GM23338 (cell line): ENCODE data around the gene CACNA2D3. TPM values are rescaled to one million over a fixed set of nuclear protein-coding genes. Genes with fewer than 3 reads are reported as not detected.

Source experiments
- ATAC-seq: fragments of 200-7000 bp; cut with Tn5 transposase; 3 replicates; pipeline ENCODE4 v1.9.1; 2020
- DNase-seq: peaks from one replicate; pipeline ENCODE4 v3.0.0-alpha.2; 2015; ENCODE audit warnings: low spot score
- H2AFZ ChIP-seq: fragments of 200-600 bp; sonication (generic); 2 replicates; pipeline ENCODE4 v1.8.0; 2016; ENCODE audit warnings: antibody characterized with exemption, mild to moderate bottlenecking, moderate library complexity
- H3F3A ChIP-seq: fragments of 200-600 bp; sonication (generic); replicated peaks from 2 replicates; pipeline ENCODE4 v1.8.0; 2017; ENCODE audit warnings: antibody characterized with exemption, mixed run types, low read depth
- H3K27ac ChIP-seq: fragments of 200-600 bp; sonication (generic); 2 replicates; pipeline ENCODE4 v1.6.1; 2016; ENCODE audit warnings: low read depth
- H3K27me3 ChIP-seq: fragments of 200-600 bp; sonication (generic); 2 replicates; pipeline ENCODE4 v1.8.0; 2016; ENCODE audit warnings: mild to moderate bottlenecking, mixed run types, moderate library complexity; ENCODE audit not compliant: insufficient read depth
- H3K36me3 ChIP-seq: fragments of 200-600 bp; sonication (generic); 2 replicates; pipeline ENCODE4 v1.8.0; 2016; ENCODE audit warnings: mild to moderate bottlenecking; ENCODE audit not compliant: insufficient read depth
- H3K4me1 ChIP-seq: fragments of 200-600 bp; sonication (generic); 2 replicates; pipeline ENCODE4 v1.8.0; 2016; ENCODE audit warnings: mild to moderate bottlenecking, moderate library complexity; ENCODE audit not compliant: insufficient read depth
- H3K4me2 ChIP-seq: fragments of 200-600 bp; sonication (generic); 2 replicates; pipeline ENCODE4 v1.7.1; 2017; ENCODE audit warnings: mixed run types
- H3K4me3 ChIP-seq: fragments of 200-600 bp; sonication (generic); 2 replicates; pipeline ENCODE4 v1.6.1; 2016; ENCODE audit warnings: mixed run types
- H3K79me2 ChIP-seq: fragments of 200-600 bp; sonication (generic); replicated peaks from 2 replicates; pipeline ENCODE4 v1.8.0; 2017; ENCODE audit warnings: mild to moderate bottlenecking; ENCODE audit not compliant: insufficient read depth
- H3K9me2 ChIP-seq: fragments of 200-600 bp; sonication (generic); 2 replicates; pipeline ENCODE4 v1.8.0; 2017; ENCODE audit not compliant: insufficient read depth
- H4K20me1 ChIP-seq: fragments of 200-600 bp; sonication (generic); replicated peaks from 2 replicates; pipeline ENCODE4 v1.8.0; 2017; ENCODE audit warnings: mild to moderate bottlenecking; ENCODE audit not compliant: insufficient read depth
- H3K27ac Mint-ChIP-seq: 2 replicates; pipeline ENCODE4 v1.8.0; 2020; ENCODE audit warnings: inconsistent platforms, mild to moderate bottlenecking, moderate library complexity, mixed read lengths
- H3K27me3 Mint-ChIP-seq: 3 replicates; pipeline ENCODE4 v1.8.0; 2022; ENCODE audit warnings: low read depth, mild to moderate bottlenecking, moderate library complexity, mixed read lengths, inconsistent platforms; ENCODE audit not compliant: insufficient read depth, poor library complexity
- H3K36me3 Mint-ChIP-seq: 3 replicates; pipeline ENCODE4 v1.8.0; 2021; ENCODE audit warnings: low read depth, mild to moderate bottlenecking, inconsistent platforms, moderate library complexity, mixed read lengths
- H3K4me1 Mint-ChIP-seq: 3 replicates; pipeline ENCODE4 v1.8.0; 2020; ENCODE audit warnings: mild to moderate bottlenecking, inconsistent platforms, mixed read lengths
- H3K4me3 Mint-ChIP-seq: 3 replicates; pipeline ENCODE4 v1.8.0; 2021; ENCODE audit warnings: moderate library complexity, mild to moderate bottlenecking, inconsistent platforms, mixed read lengths
- H3K9me3 Mint-ChIP-seq: 3 replicates; pipeline ENCODE4 v1.8.0; 2020; ENCODE audit warnings: moderate library complexity, mild to moderate bottlenecking, inconsistent platforms, mixed read lengths
- polyA plus RNA-seq: library from polyadenylated mRNA; unstranded; fragments of >200 nt; fragmentation: Nextera tagmentation; extraction: Ambion mirVana; gene quantifications from 2 replicates; pipeline ENCODE4 v1.2.1, GENCODE V29; 2016
- total RNA-seq: library from RNA; depleted of rRNA; stranded (reverse); fragments of >200 nt; shearing (Covaris generic); gene quantifications from 2 replicates; pipeline ENCODE4 v1.2.3, GENCODE V29; 2014
- TF ChIP-seq, protein P1 (sequence below): fragments of 250-450 bp; sonication (Bioruptor Pico); IDR thresholded peaks from 2 replicates; pipeline ENCODE4 v1.5.0; 2020; ENCODE audit warnings: mild to moderate bottlenecking, moderate library complexity
- TF ChIP-seq, protein P2 (sequence below), 2 experiments: fragments of 200-600 bp in 1 of 2; sonication (generic) in 1 of 2; conservative IDR thresholded peaks; 2 replicates each; pipeline versions ENCODE4 v1.5.1 to v1.6.1; 2016 to 2017; ENCODE audit warnings: antibody characterized with exemption in 2 of 2, low read depth in 2 of 2, mild to moderate bottlenecking in 2 of 2, moderate library complexity in 1 of 2
- TF ChIP-seq, protein P3 (sequence below): IDR thresholded peaks from 2 replicates; pipeline ENCODE4 v1.6.1; 2016; ENCODE audit warnings: antibody characterized with exemption

CACNA2D3 gene
- total and polyA plus RNA-seq, 2 experiments from 2014 or later, result 2.2 to 2.3 TPM

DNA sequence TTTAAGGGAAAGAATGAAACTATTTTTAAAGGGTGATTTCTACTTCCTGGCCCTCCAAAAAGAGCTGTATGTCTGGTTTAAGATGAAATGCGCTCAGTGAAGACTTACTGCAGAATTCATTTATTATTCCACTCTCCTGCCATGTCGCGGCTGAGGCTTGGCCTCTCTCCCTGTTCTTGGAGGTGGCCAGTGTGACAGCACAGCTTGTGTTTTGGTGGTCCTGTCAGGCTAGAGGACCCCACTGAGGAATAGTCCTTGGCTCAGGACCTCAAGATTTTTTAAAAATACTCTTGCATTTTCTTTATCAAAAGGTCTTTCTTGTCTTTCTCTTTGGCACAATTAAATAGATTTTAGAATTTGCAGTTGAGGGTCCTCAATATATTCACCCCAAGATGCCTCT lies 421.1 kb downstream of the CACNA2D3 start (continued):
- TF ChIP-seq, protein P1, sequence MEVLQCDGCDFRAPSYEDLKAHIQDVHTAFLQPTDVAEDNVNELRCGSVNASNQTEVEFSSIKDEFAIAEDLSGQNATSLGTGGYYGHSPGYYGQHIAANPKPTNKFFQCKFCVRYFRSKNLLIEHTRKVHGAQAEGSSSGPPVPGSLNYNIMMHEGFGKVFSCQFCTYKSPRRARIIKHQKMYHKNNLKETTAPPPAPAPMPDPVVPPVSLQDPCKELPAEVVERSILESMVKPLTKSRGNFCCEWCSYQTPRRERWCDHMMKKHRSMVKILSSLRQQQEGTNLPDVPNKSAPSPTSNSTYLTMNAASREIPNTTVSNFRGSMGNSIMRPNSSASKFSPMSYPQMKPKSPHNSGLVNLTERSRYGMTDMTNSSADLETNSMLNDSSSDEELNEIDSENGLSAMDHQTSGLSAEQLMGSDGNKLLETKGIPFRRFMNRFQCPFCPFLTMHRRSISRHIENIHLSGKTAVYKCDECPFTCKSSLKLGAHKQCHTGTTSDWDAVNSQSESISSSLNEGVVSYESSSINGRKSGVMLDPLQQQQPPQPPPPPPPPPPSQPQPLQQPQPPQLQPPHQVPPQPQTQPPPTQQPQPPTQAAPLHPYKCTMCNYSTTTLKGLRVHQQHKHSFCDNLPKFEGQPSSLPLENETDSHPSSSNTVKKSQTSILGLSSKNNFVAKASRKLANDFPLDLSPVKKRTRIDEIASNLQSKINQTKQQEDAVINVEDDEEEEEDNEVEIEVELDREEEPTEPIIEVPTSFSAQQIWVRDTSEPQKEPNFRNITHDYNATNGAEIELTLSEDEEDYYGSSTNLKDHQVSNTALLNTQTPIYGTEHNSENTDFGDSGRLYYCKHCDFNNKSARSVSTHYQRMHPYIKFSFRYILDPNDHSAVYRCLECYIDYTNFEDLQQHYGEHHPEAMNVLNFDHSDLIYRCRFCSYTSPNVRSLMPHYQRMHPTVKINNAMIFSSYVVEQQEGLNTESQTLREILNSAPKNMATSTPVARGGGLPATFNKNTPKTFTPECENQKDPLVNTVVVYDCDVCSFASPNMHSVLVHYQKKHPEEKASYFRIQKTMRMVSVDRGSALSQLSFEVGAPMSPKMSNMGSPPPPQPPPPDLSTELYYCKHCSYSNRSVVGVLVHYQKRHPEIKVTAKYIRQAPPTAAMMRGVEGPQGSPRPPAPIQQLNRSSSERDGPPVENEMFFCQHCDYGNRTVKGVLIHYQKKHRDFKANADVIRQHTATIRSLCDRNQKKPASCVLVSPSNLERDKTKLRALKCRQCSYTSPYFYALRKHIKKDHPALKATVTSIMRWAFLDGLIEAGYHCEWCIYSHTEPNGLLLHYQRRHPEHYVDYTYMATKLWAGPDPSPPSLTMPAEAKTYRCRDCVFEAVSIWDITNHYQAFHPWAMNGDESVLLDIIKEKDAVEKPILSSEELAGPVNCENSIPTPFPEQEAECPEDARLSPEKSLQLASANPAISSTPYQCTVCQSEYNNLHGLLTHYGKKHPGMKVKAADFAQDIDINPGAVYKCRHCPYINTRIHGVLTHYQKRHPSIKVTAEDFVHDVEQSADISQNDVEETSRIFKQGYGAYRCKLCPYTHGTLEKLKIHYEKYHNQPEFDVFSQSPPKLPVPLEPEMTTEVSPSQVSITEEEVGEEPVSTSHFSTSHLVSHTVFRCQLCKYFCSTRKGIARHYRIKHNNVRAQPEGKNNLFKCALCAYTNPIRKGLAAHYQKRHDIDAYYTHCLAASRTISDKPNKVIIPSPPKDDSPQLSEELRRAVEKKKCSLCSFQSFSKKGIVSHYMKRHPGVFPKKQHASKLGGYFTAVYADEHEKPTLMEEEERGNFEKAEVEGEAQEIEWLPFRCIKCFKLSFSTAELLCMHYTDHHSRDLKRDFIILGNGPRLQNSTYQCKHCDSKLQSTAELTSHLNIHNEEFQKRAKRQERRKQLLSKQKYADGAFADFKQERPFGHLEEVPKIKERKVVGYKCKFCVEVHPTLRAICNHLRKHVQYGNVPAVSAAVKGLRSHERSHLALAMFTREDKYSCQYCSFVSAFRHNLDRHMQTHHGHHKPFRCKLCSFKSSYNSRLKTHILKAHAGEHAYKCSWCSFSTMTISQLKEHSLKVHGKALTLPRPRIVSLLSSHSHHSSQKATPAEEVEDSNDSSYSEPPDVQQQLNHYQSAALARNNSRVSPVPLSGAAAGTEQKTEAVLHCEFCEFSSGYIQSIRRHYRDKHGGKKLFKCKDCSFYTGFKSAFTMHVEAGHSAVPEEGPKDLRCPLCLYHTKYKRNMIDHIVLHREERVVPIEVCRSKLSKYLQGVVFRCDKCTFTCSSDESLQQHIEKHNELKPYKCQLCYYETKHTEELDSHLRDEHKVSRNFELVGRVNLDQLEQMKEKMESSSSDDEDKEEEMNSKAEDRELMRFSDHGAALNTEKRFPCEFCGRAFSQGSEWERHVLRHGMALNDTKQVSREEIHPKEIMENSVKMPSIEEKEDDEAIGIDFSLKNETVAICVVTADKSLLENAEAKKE, result no peak
- TF ChIP-seq, protein P2, sequence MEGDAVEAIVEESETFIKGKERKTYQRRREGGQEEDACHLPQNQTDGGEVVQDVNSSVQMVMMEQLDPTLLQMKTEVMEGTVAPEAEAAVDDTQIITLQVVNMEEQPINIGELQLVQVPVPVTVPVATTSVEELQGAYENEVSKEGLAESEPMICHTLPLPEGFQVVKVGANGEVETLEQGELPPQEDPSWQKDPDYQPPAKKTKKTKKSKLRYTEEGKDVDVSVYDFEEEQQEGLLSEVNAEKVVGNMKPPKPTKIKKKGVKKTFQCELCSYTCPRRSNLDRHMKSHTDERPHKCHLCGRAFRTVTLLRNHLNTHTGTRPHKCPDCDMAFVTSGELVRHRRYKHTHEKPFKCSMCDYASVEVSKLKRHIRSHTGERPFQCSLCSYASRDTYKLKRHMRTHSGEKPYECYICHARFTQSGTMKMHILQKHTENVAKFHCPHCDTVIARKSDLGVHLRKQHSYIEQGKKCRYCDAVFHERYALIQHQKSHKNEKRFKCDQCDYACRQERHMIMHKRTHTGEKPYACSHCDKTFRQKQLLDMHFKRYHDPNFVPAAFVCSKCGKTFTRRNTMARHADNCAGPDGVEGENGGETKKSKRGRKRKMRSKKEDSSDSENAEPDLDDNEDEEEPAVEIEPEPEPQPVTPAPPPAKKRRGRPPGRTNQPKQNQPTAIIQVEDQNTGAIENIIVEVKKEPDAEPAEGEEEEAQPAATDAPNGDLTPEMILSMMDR (conservative IDR thresholded peaks at IDR 0.05; ENCODE audit: low read depth in 2 of 2), result no peak

DNA sequence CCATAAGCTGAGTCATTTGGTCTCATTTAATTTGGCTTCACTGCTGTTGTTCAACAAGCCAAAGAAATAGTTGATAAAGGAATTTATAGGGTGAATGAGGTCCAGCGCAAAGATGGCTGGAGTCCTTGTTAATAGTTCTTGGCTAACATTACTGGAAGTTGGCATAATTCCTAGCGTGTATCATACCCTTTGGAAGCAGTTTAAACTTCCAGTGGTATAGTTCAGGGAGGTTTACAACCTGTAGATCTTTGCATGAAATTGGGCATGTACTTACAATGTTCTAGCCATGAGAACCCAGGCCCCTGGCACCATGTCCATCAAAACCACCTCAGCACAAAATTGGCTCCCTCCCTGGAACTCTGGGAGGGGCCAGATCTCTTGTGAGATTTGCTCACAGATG lies 424.7 kb downstream of the CACNA2D3 start:
- Histone ChIP-seq H2AFZ (no peak overlapping the region), H3K4me1 (no peaks in the 10 kb centered on the region), H3K36me3 (no peaks in the 10 kb centered on the region), H3K4me2 (no peak overlapping the region), H4K20me1 (no peaks in the 10 kb centered on the region), H3K27me3 (no peaks in the 10 kb centered on the region), H3K27ac (no peak overlapping the region), H3F3A (no peaks in the 10 kb centered on the region), H3K9me2 (no peaks in the 10 kb centered on the region; the same call in 1 of the 2 replicates), H3K79me2 (no peaks in the 10 kb centered on the region), H3K4me3 (no peak overlapping the region)
- Mint-ChIP-seq H3K36me3 (no peaks in the 10 kb centered on the region), H3K27me3 (peaks cover 2% of the 10 kb centered on the region), H3K9me3 (no peaks in the 10 kb centered on the region; the same call in 2 of the 3 replicates), H3K4me3 (no peak overlapping the region), H3K27ac (no peak overlapping the region), H3K4me1 (peaks cover 6% of the 10 kb centered on the region; the same call in 2 of the 3 replicates)
- DNase-seq (no peak), ATAC-seq (no peak)
- TF ChIP-seq, protein P3, sequence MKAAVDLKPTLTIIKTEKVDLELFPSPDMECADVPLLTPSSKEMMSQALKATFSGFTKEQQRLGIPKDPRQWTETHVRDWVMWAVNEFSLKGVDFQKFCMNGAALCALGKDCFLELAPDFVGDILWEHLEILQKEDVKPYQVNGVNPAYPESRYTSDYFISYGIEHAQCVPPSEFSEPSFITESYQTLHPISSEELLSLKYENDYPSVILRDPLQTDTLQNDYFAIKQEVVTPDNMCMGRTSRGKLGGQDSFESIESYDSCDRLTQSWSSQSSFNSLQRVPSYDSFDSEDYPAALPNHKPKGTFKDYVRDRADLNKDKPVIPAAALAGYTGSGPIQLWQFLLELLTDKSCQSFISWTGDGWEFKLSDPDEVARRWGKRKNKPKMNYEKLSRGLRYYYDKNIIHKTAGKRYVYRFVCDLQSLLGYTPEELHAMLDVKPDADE, result no peak
- TF ChIP-seq, protein P1, result no peak
